NT2/D1 (cell line): ENCODE measurements around the gene TRMT10C.

Source experiments
- DNase-seq: peaks from one replicate; pipeline ENCODE4 v3.0.0-alpha.2; 2011; ENCODE audit warnings: low read depth, low spot score
- H3K27me3 ChIP-seq: 2 replicates; pipeline ENCODE4 v1.6.0; 2011; ENCODE audit warnings: mild to moderate bottlenecking; ENCODE audit not compliant: insufficient read length, insufficient read depth
- H3K36me3 ChIP-seq: 2 replicates; pipeline ENCODE4 v1.6.1; 2011; ENCODE audit warnings: mild to moderate bottlenecking, low read length, mixed read lengths; ENCODE audit not compliant: insufficient read depth, insufficient read length
- H3K4me1 ChIP-seq: 2 replicates; pipeline ENCODE4 v1.5.1; 2011; ENCODE audit not compliant: insufficient read depth, insufficient read length
- H3K4me3 ChIP-seq: 2 replicates; pipeline ENCODE4 v1.5.1; 2011; ENCODE audit warnings: low read depth; ENCODE audit not compliant: insufficient read length
- H3K9ac ChIP-seq: 2 replicates; pipeline ENCODE4 v1.6.0; 2011; ENCODE audit warnings: low read depth; ENCODE audit not compliant: insufficient read length
- H3K9me3 ChIP-seq: 2 replicates; pipeline ENCODE4 v1.5.1; 2011; ENCODE audit warnings: mild to moderate bottlenecking, low read length; ENCODE audit not compliant: insufficient read depth
- SUZ12 ChIP-seq: IDR thresholded peaks from 2 replicates; pipeline ENCODE4 v1.6.1; 2011; ENCODE audit not compliant: insufficient read length, insufficient read depth; ENCODE audit errors: extremely low read depth
- YY1 ChIP-seq: IDR thresholded peaks from 2 replicates; pipeline ENCODE4 v1.6.1; 2011; ENCODE audit not compliant: insufficient read length, insufficient read depth
- ZNF274 ChIP-seq: IDR thresholded peaks from 2 replicates; pipeline ENCODE4 v1.6.1; 2011; ENCODE audit warnings: mild to moderate bottlenecking, low read depth, low read length

Gene TRMT10C

GRCh38 chr3:101561630-101562328 is at the start of gene TRMT10C:
Gene TRMT10C (plus strand): TSS chr3:101561868. CDS start chr3:101564782, 2,914 bp downstream.
- TF ChIP-seq SUZ12 (no peak), YY1 (no peak), ZNF274 (no peak)
- Histone ChIP-seq H3K27me3 (no peaks in the 10 kb centered on the region), H3K4me1 (no peaks in the 10 kb centered on the region), H3K4me3 (peak within 1 kb of the TSS; percentile 96), H3K36me3 (peaks cover 39% of the 10 kb centered on the region), H3K9me3 (no peaks in the 10 kb centered on the region), H3K9ac (peak within 1 kb of the TSS; percentile 99)
- peak; percentile 90 for DNase-seq

GRCh38 chr3:101512396-101512645 is 49.3 kb upstream of the TRMT10C start:
- TF ChIP-seq YY1, result no peak
- TF ChIP-seq SUZ12, result no peak
- no peak for TF ChIP-seq ZNF274

DNA sequence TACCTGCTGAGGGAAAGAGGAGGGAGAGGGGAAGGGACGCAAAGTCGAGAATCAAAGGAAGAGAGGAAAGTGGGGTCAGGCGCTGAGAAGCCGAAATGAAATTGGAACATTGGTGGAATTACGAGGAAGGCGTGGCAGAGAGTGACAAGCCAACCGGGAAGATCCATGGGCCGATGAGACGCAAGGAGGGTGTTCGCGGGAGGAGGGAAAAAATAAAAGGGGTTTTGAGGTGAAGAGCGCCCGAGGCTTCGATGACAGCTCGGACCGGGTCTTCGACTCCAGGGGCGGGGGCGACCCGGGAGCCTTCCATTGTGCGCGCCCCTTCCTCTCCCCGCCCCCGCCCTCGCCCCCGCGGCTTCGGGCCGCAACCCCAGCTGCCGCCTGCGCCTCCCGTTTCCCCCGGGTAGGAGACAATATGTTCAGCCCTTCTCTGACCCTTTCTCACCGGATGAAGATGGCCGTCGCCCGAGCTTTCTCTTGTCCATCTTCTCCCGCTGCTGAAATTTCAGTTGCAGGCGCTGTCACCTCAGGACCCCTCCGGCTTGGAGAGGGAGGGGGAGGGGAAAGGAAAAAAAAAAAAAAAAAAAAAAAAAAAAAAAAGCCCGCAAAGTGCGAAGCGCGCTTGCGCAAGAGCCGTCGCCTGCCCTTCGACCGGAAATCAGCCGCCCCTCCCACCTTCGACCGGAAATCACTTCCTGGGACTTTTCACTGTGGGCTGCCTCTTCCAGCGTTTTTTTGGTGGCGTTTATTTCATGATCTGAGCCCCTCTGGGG is 48.8 kb upstream of the TRMT10C start, which contains the start of gene SENP7:
TSS of gene SENP7 (minus strand) at position 567 of the 773 bp plus-strand sequence. CDS start at position 485, 82 bp downstream.
- Histone ChIP-seq H3K4me3 (peak within 1 kb of the TSS; percentile 72), H3K9ac (peak within 1 kb of the TSS; percentile 80), H3K9me3 (no peaks in the 10 kb centered on the region), H3K4me1 (no peaks in the 10 kb centered on the region), H3K36me3 (no peaks in the 10 kb centered on the region), H3K27me3 (no peaks in the 10 kb centered on the region)
- TF ChIP-seq YY1 (no peak), SUZ12 (no peak), ZNF274 (no peak)
- peak; percentile 70 for DNase-seq

More at GRCh38 chr3:101512396-101512645, 49.3 kb upstream of the TRMT10C start:
- Histone ChIP-seq H3K36me3 (no peaks in the 10 kb centered on the region), H3K27me3 (no peaks in the 10 kb centered on the region), H3K9ac (peak overlapping the region; percentile 80), H3K4me3 (peak overlapping the region; percentile 72), H3K4me1 (no peaks in the 10 kb centered on the region), H3K9me3 (no peaks in the 10 kb centered on the region)
- no peak for DNase-seq

GRCh38 chr3:101513419-101513986 is 48.2 kb upstream of the TRMT10C start:
- Histone ChIP-seq H3K9me3 (no peaks in the 10 kb centered on the region), H3K27me3 (no peaks in the 10 kb centered on the region), H3K4me3 (peak overlapping the region; percentile 72), H3K36me3 (no peaks in the 10 kb centered on the region), H3K4me1 (no peaks in the 10 kb centered on the region), H3K9ac (peak overlapping the region; percentile 80)
- no peak for TF ChIP-seq ZNF274
- no peak for TF ChIP-seq YY1
- no peak for TF ChIP-seq SUZ12
- DNase-seq, result no peak

DNA sequence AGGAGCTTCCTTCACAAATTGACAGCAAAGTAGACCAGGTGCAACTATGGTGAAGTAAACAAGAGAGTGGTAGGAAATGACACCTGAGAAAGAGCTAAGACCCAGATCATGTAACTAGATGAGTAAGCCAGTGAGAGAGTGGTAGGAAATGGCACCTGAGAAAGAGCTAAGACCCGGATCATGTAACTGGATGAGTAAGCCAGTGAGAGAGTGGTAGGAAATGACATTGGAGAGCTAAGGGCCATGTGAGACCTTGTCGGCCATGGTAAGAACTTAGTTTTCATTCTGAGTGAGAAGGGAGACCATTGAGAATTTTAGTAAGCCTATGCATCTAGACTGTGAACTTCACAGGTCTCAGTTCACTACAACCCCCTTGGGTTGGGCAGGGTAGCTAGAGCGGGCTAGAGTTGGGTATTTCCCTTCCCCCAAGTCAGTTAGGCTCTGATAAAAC is 43.2 kb upstream of the TRMT10C start:
- Histone ChIP-seq H3K4me3 (no peak overlapping the region), H3K9me3 (no peaks in the 10 kb centered on the region), H3K36me3 (no peaks in the 10 kb centered on the region), H3K4me1 (no peaks in the 10 kb centered on the region), H3K27me3 (no peaks in the 10 kb centered on the region), H3K9ac (no peak overlapping the region)
- TF ChIP-seq YY1, result no peak
- TF ChIP-seq SUZ12, result no peak
- TF ChIP-seq ZNF274, result no peak
- DNase-seq, result no peak

DNA sequence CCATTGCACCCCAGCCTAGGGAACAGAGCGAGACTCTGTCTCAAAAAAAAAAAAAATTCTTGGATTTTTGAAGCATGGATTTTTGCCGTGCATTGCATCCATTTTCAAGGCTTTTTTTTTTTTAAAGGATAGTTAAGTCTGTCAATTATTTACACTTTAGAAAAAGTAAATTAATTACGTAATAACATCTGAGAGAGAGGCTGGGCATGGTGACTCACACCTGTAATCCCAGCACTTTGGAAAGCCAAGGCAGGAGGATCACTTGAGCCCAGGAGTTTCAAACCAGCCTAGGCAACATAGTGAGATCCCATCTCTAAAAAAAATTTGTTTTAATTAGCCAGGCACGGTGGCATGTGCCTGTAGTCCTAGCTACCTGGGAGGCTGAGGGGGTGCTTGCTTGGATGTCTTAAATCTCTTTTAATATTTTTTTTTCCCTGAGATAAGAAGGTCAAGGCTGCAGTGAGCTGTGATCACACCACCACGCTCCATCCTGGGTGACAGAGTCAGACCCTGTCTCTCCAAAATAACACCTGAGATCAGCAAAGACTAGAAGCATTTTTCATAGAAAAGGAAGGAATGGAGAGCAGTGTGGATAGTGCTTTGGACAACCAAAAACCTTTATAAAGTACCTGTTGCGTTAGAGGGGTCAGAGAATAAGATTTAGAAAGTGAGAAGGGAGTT is 41.8 kb upstream of the TRMT10C start:
- peaks cover 6% of the 10 kb centered on the region; the same call in 1 of the 2 replicates for H3K9me3 ChIP-seq
- no peak overlapping the region for H3K9ac ChIP-seq
- H3K27me3 ChIP-seq, result no peaks in the 10 kb centered on the region
- H3K4me3 ChIP-seq, result no peak overlapping the region
- H3K36me3 ChIP-seq, result no peaks in the 10 kb centered on the region
- TF ChIP-seq SUZ12 (no peak), ZNF274 (no peak), YY1 (no peak)
- no peak for DNase-seq
- no peaks in the 10 kb centered on the region for H3K4me1 ChIP-seq

- DNase-seq, result no peak
- peaks cover 20% of the 10 kb centered on the region; the same call in 1 of the 2 replicates for H3K9me3 ChIP-seq
- no peak overlapping the region for H3K4me3 ChIP-seq
Observed at GRCh38 chr3:101521211-101521701, 40.4 kb upstream of the TRMT10C start.

More at GRCh38 chr3:101521211-101521701, 40.4 kb upstream of the TRMT10C start:
- Histone ChIP-seq H3K27me3 (no peaks in the 10 kb centered on the region), H3K36me3 (no peaks in the 10 kb centered on the region), H3K4me1 (peaks cover 3% of the 10 kb centered on the region), H3K9ac (no peak overlapping the region)
- TF ChIP-seq YY1 (no peak), SUZ12 (no peak), ZNF274 (no peak)
